Effector memory CD8-positive, alpha-beta T cell (primary cell): ENCODE results near the gene NDUFA13.

ENCODE experiments used
- ATAC-seq: fragments of 150-1000 bp; cut with Tn5 transposase; replicated peaks from 2 replicates; pipeline ENCODE4 v1.10.0; 2021; ENCODE audit warnings: mild to moderate bottlenecking, moderate library complexity
- DNase-seq, 3 experiments: peaks; one replicate each; pipeline ENCODE4 v3.0.0; 2021
- H3K27ac Mint-ChIP-seq, 2 donors: one replicate each; pipeline ENCODE4 v1.8.0; 2022; ENCODE audit warnings: mild to moderate bottlenecking in 2 of 2, mixed read lengths in 2 of 2, moderate library complexity in 2 of 2
- H3K27me3 Mint-ChIP-seq, 2 donors: one replicate each; pipeline ENCODE4 v1.8.0; 2022; ENCODE audit warnings: mixed read lengths in 2 of 2
- H3K36me3 Mint-ChIP-seq: one replicate; pipeline ENCODE4 v1.8.0; 2022; ENCODE audit warnings: mild to moderate bottlenecking, moderate library complexity, mixed read lengths; ENCODE audit not compliant: insufficient read depth
- H3K4me1 Mint-ChIP-seq, 2 donors: one replicate each; pipeline ENCODE4 v1.8.0; 2022; ENCODE audit warnings: low read depth in 2 of 2, mixed read lengths in 2 of 2
- H3K4me3 Mint-ChIP-seq, 2 donors: one replicate each; pipeline ENCODE4 v1.8.0; 2022; ENCODE audit warnings: mild to moderate bottlenecking in 2 of 2, mixed read lengths in 2 of 2, moderate library complexity in 2 of 2
- H3K9me3 Mint-ChIP-seq, 2 donors: one replicate each; pipeline ENCODE4 v1.8.0; 2022; ENCODE audit warnings: mixed read lengths in 2 of 2

NDUFA13 gene

GRCh38 chr19:19485161-19485997 is 30.6 kb upstream of the NDUFA13 start:
- Mint-ChIP-seq H3K36me3 (peaks cover 46% of the 10 kb centered on the region), H3K27ac (peak overlapping the region; percentile 98), H3K4me1 (peaks cover 44 to 46% of the 10 kb centered on the region in 2 donors), H3K4me3 (no peak overlapping the region), H3K27me3 (no peaks in the 10 kb centered on the region), H3K9me3 (no peaks in the 10 kb centered on the region)
- ATAC-seq, result no peak
- DNase-seq, result no peak

- peaks cover 51% of the 10 kb centered on the region for H3K36me3 Mint-ChIP-seq
- H3K4me1 Mint-ChIP-seq, result peaks cover 44 to 51% of the 10 kb centered on the region in 2 donors
- no peaks in the 10 kb centered on the region for H3K27me3 Mint-ChIP-seq
- peak overlapping the region; percentile 98 for H3K27ac Mint-ChIP-seq
- ATAC-seq (no peak), DNase-seq (no peak)
- no peaks in the 10 kb centered on the region for H3K9me3 Mint-ChIP-seq
- no peak overlapping the region for H3K4me3 Mint-ChIP-seq
These were observed 30.1 kb upstream of the NDUFA13 start for GRCh38 chr19:19485998-19486290.

GRCh38 chr19:19486343-19487076 is 29.5 kb upstream of the NDUFA13 start:
- Mint-ChIP-seq H3K9me3 (no peaks in the 10 kb centered on the region), H3K27ac (peak overlapping the region; percentile 98), H3K27me3 (no peaks in the 10 kb centered on the region), H3K4me1 (peaks cover 41 to 51% of the 10 kb centered on the region in 2 donors), H3K36me3 (peaks cover 53% of the 10 kb centered on the region), H3K4me3 (no peak overlapping the region)
- DNase-seq, result no peak
- no peak for ATAC-seq

GRCh38 chr19:19487077-19487949 is 28.7 kb upstream of the NDUFA13 start:
- Mint-ChIP-seq H3K27me3 (no peaks in the 10 kb centered on the region), H3K36me3 (peaks cover 55% of the 10 kb centered on the region), H3K9me3 (no peaks in the 10 kb centered on the region), H3K4me3 (peak overlapping the region; percentile 53 to 76), H3K27ac (peak overlapping the region; percentile 98), H3K4me1 (peaks cover 40 to 51% of the 10 kb centered on the region in 2 donors)
- ATAC-seq, result no peak
- no peak for DNase-seq

- Mint-ChIP-seq H3K4me3 (peak overlapping the region; percentile 76), H3K27me3 (no peaks in the 10 kb centered on the region), H3K27ac (peak overlapping the region; percentile 98), H3K36me3 (peaks cover 51% of the 10 kb centered on the region), H3K9me3 (no peaks in the 10 kb centered on the region), H3K4me1 (peaks cover 33 to 43% of the 10 kb centered on the region in 2 donors)
- DNase-seq (no peak), ATAC-seq (no peak)
These were observed 27.8 kb upstream of the NDUFA13 start for GRCh38 chr19:19487950-19488874.

- Mint-ChIP-seq H3K4me3 (peak overlapping the region; percentile 76), H3K4me1 (peaks cover 33 to 43% of the 10 kb centered on the region in 2 donors)
These were observed 26.9 kb upstream of the NDUFA13 start for GRCh38 chr19:19488875-19489690.

GRCh38 chr19:19489804-19490204 is 26.2 kb upstream of the NDUFA13 start:
- peak in 1 of 3 experiments; percentile 28 for DNase-seq
- Mint-ChIP-seq H3K27me3 (no peaks in the 10 kb centered on the region), H3K4me1 (peaks cover 33 to 43% of the 10 kb centered on the region in 2 donors), H3K9me3 (no peaks in the 10 kb centered on the region), H3K36me3 (peaks cover 54% of the 10 kb centered on the region), H3K27ac (peak overlapping the region; percentile 98), H3K4me3 (peak overlapping the region; percentile 76)
- peak; percentile 14 for ATAC-seq

More at GRCh38 chr19:19488875-19489690, 26.9 kb upstream of the NDUFA13 start:
- peaks cover 48% of the 10 kb centered on the region for H3K36me3 Mint-ChIP-seq
- ATAC-seq (peak; percentile 92), DNase-seq (peak; percentile 87 to 92 (median 91))
- no peaks in the 10 kb centered on the region for H3K27me3 Mint-ChIP-seq
- no peaks in the 10 kb centered on the region for H3K9me3 Mint-ChIP-seq
- H3K27ac Mint-ChIP-seq, result peak overlapping the region; percentile 98

- Mint-ChIP-seq H3K4me1 (peaks cover 33 to 43% of the 10 kb centered on the region in 2 donors), H3K27ac (peak overlapping the region; percentile 98), H3K4me3 (peak overlapping the region; percentile 76), H3K36me3 (peaks cover 58% of the 10 kb centered on the region), H3K9me3 (no peaks in the 10 kb centered on the region), H3K27me3 (no peaks in the 10 kb centered on the region)
- peak; percentile 81 to 84 (median 81) for DNase-seq
- ATAC-seq, result peak; percentile 26
These were observed 25.6 kb upstream of the NDUFA13 start for GRCh38 chr19:19490214-19490968.

- Mint-ChIP-seq H3K27me3 (no peaks in the 10 kb centered on the region), H3K4me3 (no peak overlapping the region), H3K27ac (no peak overlapping the region), H3K36me3 (peaks cover 65% of the 10 kb centered on the region), H3K9me3 (no peaks in the 10 kb centered on the region), H3K4me1 (peaks cover 33 to 46% of the 10 kb centered on the region in 2 donors)
- no peak for ATAC-seq
- no peak for DNase-seq
These were observed 24.6 kb upstream of the NDUFA13 start for GRCh38 chr19:19491321-19492025.

- peaks cover 66% of the 10 kb centered on the region for H3K36me3 Mint-ChIP-seq
- no peak for ATAC-seq
- H3K9me3 Mint-ChIP-seq, result no peaks in the 10 kb centered on the region
- no peak overlapping the region for H3K4me3 Mint-ChIP-seq
- peak overlapping the region in 1 of 2 donors; percentile 41 for H3K27ac Mint-ChIP-seq
- no peaks in the 10 kb centered on the region for H3K27me3 Mint-ChIP-seq
- peaks cover 31 to 40% of the 10 kb centered on the region in 2 donors for H3K4me1 Mint-ChIP-seq
- no peak for DNase-seq
These were observed 23.9 kb upstream of the NDUFA13 start for GRCh38 chr19:19492026-19492610.
